GM23248 (cell line): ENCODE data around the gene CEP290.

Experiments used
- EZH2 ChIP-seq: fragments of 200-600 bp; sonication (generic); IDR thresholded peaks from 2 replicates; pipeline ENCODE4 v1.6.1; 2018; ENCODE audit warnings: antibody characterized with exemption, mild to moderate bottlenecking; ENCODE audit not compliant: insufficient read depth, poor library complexity, severe bottlenecking
- EZH2phosphoT487 ChIP-seq: fragments of 200-600 bp; sonication (generic); IDR thresholded peaks from 2 replicates; pipeline ENCODE4 v1.6.1; 2018; ENCODE audit warnings: antibody characterized with exemption, moderate library complexity, mild to moderate bottlenecking, low read depth; ENCODE audit not compliant: insufficient read depth

DNA sequence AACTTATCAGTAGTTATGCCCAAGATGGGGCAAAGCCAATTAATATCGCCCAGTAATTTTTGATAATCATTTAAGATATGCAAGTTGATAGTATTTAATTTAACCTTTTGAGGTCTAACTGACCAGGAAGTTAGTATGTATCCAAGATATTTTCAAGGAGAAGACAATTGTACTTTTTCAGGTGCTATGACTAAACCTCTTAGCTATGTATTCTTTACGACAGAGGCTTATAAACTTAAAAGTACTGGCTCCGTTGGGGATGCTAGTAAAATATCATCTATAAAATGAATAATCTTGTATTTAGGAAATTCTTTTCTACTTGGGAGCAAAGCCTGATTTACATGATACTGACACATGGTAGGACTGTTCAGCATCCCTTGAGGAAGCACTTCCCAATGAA is 40.5 kb upstream of the CEP290 start:
- TF ChIP-seq EZH2phosphoT487 (no peak), EZH2 (no peak)
